GM12874 (cell line): Measurements from ENCODE around the gene GNG5.

Experiments used
- TF ChIP-seq, protein P1 (sequence below): IDR thresholded peaks from 2 replicates; pipeline ENCODE4 v1.5.1; 2011; ENCODE audit warnings: low read depth, mild to moderate bottlenecking, control low read depth, low read length, moderate library complexity; ENCODE audit not compliant: insufficient read depth

GNG5 gene

DNA sequence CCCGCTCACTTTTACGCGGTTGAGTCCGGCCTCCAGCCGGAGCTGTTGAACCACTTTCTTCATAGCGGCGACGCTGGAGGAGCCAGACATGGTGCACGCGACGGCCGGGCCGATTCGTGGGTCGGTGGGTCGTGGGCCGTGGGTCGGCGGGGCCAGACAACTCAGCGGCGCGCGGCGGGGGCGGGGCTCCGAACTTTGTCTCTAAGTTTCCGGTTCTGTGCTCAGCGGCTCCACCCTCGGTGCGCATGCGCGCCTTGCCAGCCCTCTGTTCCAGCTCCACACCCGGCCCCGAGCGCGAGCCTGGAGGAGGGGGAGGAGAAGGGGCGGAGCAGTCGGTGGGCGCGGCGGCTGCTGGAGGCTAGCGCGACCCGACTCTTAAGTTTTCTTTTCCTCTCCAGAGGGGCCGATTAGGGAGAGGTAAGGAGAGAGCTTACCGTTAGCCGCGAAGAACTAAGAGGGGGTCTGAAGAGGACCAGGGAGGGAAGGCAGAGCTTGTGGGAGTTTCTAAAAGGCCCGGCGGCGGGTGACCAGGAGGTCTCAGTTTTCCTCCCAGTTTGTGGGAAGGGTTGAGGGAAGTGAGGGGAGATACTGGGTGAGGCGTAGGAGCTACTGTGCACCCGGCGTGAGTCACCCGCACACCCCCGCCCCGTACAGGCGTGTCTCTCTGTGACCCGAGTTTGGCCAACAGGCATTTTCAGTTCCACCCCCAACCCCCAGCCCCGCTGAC is at the start of gene GNG5, which contains the start of gene SPATA1:
GNG5 (minus strand) TSS at position 580 of the 727 bp plus-strand sequence; CDS start at position 90, 490 bp downstream.
SPATA1 (plus strand) TSS at position 385 of the 727 bp plus-strand sequence. CDS start 9,974 bp downstream, outside the sequence.
- TF ChIP-seq, protein P1, sequence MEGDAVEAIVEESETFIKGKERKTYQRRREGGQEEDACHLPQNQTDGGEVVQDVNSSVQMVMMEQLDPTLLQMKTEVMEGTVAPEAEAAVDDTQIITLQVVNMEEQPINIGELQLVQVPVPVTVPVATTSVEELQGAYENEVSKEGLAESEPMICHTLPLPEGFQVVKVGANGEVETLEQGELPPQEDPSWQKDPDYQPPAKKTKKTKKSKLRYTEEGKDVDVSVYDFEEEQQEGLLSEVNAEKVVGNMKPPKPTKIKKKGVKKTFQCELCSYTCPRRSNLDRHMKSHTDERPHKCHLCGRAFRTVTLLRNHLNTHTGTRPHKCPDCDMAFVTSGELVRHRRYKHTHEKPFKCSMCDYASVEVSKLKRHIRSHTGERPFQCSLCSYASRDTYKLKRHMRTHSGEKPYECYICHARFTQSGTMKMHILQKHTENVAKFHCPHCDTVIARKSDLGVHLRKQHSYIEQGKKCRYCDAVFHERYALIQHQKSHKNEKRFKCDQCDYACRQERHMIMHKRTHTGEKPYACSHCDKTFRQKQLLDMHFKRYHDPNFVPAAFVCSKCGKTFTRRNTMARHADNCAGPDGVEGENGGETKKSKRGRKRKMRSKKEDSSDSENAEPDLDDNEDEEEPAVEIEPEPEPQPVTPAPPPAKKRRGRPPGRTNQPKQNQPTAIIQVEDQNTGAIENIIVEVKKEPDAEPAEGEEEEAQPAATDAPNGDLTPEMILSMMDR, result no peak

DNA sequence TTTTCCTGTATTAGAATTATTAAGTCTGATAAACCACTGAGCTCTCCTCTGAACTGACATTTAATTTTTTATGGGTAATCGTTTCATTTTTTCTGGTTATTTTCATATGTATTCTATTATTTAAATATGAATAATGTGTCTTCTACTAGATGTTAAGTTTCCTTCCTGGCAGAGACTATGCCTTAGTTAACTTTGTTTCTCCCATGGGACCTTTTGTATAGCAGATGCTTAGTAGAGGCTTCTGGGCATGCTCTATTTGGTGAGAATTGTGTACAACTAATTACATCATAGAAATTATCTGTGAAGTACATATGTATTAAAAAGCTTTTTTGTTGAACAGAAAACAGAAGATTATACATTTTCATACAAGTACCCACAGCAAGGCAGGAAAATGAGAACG is 44.4 kb upstream of the GNG5 start:
- TF ChIP-seq, protein P1, result no peak

DNA sequence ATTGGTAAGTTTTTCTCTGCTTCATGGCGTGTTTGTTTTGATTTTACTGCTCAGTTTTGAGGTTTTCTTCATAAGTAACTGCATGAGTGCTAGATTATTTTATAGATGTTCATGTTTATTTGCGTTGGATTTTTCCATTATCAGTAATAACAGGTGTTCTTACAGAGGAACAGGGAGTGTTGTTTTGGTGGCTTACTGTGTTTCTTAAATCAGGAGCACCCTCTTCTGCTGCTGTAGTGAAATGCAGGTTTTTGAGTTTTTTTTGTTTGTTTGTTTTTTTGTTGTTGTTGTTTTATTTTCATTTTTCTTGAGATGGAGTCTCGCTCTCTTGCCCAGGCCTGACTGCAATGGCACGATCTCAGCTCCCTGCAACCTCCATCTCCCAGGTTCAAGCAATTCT is 35.3 kb upstream of the GNG5 start:
- TF ChIP-seq, protein P1, result 0 out of 2 replicates have a peak, but pooled peaks have one; percentile 11

DNA sequence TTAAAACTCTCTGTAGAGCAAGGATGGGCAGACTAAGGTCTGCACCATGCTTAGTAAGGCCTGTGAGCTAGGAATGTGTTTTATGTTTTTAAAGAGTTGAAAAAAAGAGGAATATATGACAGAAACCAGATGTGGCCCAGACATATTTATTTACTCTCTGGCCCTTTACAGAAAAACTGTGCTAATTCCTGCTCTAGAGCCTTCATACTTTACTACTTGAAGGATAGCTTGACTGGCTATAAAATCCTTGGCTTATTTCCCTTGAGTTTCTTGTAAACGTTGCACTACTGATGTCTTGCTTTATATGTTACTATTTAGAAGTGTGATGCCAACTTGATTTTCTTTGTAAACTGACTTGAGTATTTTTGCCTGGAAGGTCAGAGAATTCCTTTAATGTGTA is 34.4 kb upstream of the GNG5 start:
- TF ChIP-seq, protein P1, result no peak

DNA sequence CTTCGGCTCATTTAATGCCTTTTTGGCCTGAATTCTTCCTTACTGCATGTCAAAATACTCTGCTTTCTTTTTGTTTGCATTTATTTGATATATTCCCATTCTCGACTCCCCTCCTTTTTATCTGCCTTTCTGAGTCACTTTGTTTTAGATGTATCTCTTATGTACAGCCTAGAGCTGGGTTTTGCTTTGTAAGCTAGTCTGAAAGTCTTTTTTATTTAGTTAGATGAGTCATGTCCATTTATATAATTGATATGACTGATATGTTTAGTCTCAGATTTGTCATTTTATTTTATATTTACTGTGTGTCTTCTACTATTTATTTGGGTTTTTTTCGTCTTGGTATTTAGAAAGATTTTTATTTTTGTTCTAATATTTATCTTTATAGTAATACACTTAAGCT is 33.6 kb upstream of the GNG5 start:
- TF ChIP-seq, protein P1, result no peak

DNA sequence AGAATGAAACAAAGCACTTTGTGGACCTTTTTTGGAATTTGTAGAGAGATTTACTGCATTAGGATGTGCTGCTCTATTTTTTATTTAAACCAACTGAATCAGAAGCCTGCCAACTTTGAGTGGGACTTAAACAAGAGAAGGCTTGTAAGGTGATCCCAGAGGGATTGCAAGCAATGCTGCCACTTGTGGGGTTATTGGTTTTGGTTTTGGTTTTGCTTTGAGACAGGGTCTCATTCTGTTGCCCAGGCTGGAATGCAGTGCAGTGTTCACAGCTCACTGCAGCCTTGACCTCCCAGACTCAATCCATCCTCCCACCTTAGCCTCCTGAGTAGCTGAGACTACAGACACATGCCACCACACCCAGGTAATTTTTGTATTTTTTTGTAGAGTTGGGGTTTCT is 32.2 kb upstream of the GNG5 start:
- TF ChIP-seq, protein P1, result no peak

DNA sequence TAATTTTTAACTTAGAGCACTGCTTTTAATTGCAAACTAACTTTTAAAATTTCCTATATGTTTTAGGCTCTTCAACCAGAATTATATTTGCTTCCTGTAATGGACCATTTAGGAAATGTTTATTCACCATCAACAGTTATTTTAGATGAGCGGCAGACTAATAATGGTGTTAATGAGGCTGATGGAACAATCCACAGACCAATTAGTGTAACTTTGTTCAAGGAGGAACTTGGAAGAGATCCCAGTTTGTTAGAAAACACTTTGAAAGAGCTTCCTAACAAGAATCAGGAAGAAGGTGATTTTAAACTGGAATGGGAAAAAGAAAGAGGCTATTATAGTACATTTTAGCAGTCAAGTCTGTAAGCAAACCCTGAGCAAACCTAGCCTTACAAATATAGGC is 19.4 kb upstream of the GNG5 start:
- TF ChIP-seq, protein P1, result no peak
